GM19099 (cell line): ENCODE measurements around the gene CAMTA1.

Source experiments
- POLR2A ChIP-seq: IDR thresholded peaks from 3 replicates; pipeline ENCODE4 v1.6.1; 2011; ENCODE audit warnings: low read depth; ENCODE audit not compliant: insufficient read length; ENCODE audit errors: extremely low read depth

Gene CAMTA1

DNA sequence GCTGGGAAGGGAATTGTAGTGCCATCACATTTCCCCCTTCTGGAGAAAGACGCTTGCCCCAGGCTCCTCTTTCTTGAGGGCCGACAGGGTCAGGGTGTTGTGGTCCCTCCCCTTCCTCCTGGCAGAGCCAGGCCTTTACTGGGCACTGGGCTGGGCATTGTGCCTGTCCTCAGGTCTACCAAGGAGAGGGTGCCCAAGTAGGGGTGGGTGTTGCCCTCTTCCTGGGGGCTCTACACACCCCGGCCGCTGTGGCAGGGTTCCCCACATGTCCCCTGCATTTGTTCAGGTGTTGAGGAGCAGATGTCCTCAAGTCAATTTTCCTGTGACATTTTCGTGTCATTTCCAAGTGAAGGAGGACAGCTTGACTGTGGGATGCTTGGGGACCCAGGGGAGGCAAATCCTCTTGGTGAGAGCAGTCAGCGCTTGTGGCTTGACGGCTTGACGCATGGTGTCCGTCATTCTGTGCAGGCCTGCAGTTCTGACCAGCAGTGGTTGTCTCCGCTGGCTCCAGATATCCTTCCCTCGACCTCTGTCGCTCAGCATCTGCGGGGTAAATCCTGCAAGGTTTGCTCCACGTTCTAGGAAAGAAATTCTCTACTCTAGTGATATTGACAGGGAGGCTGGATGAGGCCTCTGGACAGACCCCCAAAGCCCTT lies 804.0 kb downstream of the CAMTA1 start:
- TF ChIP-seq POLR2A: no peak

DNA sequence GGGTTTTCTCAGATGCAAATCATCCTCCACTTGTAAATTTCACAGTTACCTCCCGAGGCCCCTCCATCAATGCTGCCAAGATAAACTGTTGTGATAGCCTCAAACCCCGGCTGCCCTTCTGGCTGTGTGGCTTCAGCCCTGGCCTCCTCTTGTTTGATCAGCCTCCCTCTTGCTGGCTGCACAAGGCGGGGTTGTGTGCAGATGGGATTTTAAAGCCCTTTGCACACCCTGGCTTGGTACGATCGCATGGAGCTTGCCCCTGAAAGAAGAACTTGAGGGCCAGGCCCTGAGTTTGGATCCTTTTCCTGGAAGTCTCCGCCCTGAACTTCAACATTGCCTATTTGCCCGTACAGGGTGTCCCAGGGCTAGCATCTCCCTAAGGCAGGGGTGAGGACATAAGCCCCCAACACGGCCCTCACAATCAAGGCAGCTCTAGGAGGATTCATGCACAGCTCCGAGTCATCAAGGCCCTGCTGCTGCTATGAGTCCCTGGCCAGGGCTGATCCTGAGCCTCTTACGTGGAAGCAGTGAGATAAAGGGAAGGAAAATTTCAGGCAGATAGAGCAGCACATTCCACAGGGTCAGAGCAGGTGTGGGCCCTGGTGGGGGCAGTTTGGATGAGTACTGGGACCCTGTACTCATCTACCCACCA lies 804.6 kb downstream of the CAMTA1 start:
- no peak for TF ChIP-seq POLR2A

DNA sequence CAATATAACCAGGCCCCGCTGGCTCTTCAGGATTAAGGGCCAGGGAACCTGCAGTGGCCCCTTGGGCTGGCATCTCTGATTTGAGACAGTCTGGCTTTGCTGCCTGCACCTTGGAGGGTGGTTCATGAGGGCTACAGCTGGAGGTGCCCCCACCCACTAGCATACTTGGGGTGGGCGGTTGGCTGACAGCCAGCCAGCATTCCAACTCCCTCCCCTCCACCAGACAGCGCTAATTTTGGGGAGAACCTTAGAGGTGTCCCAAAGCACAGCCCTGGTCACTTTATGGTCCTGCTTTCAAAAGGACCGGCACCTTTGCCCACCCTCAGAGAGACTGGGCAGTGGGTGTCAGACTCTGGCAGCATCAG lies 805.2 kb downstream of the CAMTA1 start:
- no peak for TF ChIP-seq POLR2A

DNA sequence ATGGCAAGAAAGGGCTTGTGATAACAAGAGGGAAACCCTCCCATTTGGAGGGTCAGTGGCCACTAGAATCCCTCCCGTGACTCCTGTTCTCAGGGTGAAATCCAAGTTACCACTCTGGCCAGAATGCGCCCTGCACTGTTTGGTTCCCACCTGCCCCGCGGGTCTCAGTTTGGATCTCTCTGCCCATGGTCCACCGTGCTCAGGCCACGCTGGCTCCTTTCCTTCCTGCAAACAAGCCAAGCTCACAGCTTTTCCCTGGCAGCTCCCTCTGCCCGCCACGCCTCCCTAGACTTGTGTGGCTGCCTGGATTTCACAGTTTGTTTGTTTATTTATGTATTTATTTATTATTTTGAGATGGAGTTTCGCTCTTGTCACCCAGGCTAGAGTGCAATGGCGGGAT lies 806.3 kb downstream of the CAMTA1 start:
- no peak for TF ChIP-seq POLR2A

DNA sequence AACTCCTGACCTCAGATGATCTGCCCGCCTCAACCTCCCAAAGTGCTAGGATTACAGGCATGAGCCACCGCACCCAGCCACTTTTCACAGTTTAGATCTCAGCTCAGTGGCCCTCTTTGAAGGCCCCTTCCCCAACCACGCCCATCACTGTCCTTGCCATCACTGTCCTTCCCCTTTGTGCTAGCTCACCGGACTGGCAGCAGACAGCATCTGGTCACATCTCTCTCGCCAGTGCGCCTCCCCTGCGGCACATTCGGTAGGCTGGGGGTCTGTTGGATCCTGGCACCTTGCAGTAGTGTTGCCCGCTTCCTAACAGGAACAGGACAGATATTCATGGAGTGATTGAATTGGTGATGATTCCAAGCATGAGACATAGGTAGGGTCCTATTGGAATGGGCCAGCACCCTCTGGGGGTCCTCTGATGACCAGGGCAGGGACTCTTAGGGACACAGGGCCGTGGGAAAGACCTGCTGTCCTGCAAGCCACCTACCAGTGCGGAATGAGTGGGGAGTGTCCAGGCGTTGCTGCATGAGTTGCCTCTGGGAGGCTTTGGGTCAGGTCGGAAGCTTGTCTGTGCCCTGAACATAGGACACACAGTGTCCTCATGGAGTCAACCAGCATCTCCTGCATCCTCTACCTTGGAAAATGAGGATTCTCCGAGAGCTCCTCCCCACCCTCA lies 807.0 kb downstream of the CAMTA1 start:
- TF ChIP-seq POLR2A: no peak

DNA sequence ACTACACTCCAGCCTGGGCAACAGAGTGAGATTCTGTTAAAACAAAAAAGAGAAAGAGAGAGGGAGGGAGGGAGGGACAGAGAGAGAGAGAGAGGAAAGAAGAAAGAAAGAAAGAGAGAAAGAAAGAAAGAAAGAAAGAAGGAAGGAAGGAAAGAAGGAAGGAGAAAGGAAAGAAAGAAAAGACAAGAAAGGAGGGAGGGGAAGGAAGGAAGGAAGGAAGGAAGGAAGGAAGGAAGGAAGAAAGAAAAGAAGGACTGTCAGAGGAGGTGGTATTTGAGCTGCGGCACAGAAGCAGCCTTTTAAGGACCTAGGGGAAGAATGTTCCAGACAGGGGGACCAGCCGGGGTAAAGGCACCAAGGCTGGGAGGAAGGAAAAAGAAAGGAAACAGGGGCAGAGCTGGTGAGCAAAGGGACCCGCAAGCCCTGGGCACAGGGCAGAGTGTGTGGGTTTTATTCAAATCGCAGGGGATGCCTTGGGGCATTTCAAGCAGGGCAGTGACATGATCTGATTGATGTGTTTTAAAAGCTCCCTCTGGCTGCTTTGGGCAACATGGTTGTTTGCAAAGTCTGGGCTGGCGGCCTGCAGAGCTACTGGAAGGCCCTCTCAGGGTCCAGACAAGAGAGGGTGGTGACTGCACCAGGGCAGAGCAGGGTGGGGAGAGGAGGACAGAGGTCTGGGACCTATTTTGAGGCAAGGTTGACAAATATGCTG lies 808.9 kb downstream of the CAMTA1 start:
- TF ChIP-seq POLR2A: no peak

DNA sequence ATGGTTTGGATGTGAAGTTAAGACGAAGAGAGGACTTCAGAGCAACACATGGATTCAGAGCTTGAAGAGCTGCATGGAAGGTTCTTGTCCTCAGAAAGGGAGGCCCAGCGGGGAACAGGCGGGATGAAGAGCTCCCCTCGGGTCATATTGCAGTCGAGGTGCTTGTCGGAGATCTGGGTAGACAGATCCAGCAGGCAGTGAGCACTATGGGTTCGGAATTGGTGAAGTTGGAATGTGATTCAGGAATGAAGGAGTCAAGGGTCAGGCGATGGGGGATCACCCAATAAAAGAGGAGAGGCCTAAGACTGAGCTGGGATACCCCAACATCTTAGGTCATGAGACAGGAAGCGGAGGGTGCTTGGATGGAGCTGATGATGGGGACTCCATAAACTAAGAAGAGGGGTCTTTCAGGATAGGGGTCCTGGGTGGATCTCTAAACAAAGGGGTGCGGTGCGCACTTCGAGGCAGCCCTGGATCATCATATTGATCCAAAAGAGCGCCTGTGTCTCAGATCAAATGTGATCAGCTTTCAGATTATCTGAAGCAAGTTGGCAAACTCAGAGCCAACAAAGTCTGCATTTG lies 809.6 kb downstream of the CAMTA1 start:
- TF ChIP-seq POLR2A: no peak

DNA sequence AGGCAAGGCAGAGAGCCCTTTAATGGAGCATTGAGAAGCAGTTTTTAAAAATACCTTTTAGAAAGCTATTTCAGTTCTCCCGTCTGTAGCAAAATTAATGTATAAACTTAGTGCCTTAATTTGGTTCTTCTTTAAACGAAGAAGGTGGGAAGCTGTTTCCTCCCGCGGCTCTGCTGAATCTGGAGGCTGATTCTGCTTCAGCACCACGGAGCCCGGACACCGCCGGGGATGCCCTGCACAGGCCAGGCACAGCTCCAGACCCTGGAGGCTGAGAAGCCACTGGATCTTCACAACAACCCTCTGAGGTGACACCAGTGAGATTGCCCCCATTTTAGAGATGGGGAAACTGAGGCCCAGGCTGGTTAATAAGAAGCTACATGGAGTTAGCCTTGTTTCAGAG lies 810.1 kb downstream of the CAMTA1 start:
- TF ChIP-seq POLR2A: no peak

DNA sequence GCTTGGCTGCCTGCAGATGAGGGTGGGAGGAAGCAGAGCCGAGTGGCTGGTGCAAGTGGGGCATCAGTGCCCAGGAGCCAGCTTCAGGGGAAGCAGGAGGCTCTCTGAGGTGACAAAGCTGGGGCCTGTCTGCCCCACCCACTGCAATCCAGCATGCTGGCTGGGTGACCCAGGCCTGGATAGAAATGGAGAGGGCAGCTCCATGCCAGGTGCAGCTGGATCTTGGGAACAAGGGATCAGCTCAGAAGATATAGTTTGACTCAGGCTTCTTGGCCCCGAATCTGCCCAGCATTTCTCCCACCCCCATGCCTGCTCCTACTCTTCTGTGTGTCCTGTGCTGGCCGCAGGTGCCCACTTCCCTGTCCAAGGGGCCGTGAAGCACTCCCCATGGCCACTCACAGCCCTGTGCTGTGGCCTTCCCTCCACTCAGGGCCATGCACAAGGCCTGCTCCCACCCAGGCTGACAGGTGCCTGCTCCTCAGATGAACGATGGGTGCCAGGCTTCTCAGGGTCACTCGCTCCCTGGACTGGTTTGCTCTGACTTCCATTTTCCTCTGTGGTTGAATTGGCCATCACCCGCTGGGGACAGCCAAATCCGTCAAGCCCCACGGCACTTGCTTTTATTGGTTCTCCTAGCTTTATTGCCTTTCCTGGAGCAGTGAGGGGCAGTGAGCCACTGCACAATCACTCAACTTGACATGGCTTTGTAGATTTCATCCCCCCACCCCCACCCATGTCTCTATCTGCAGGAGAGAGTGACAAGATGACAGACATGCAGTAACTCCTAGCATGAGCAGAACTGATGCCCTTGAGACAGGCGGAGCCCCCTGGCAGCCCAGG lies 811.1 kb downstream of the CAMTA1 start:
- TF ChIP-seq POLR2A: no peak

DNA sequence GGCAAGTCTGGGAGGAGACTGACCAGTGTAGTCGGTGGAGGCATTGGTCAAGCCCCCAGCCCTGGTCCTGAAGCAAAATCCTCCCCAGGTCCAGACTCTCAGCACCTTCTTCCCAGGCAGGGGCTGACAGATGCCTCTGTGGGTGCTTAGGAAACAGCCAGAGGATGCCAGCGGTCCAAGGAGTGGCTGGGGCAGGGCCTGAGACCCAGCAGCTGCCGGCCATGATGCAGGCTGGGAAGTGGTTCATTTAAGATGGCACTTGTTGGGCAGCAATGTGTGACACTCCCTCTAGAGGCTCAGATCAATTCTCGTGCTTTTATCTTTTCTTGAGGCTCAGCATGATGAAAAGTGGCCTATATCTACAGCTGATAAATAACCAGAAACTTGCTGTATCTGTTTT lies 820.8 kb downstream of the CAMTA1 start:
- no peak for TF ChIP-seq POLR2A

DNA sequence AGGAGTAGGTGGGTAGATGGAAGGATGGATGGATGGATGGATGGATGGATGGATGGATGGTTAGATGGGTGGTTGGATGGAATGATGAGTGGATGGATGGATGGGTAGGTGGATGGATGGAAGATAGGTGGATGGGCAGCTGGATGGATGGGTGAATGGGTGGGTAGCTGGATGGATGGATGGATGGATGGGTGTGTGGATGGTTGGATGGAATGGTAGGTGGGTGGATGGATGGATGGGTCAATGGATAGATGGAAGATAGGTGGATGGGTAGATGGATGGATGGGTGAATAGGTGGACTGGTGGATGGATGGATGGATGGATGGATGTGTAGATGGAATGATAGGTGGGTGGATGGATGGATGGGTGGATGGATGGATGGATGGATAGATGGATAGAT lies 821.8 kb downstream of the CAMTA1 start:
- no peak for TF ChIP-seq POLR2A

DNA sequence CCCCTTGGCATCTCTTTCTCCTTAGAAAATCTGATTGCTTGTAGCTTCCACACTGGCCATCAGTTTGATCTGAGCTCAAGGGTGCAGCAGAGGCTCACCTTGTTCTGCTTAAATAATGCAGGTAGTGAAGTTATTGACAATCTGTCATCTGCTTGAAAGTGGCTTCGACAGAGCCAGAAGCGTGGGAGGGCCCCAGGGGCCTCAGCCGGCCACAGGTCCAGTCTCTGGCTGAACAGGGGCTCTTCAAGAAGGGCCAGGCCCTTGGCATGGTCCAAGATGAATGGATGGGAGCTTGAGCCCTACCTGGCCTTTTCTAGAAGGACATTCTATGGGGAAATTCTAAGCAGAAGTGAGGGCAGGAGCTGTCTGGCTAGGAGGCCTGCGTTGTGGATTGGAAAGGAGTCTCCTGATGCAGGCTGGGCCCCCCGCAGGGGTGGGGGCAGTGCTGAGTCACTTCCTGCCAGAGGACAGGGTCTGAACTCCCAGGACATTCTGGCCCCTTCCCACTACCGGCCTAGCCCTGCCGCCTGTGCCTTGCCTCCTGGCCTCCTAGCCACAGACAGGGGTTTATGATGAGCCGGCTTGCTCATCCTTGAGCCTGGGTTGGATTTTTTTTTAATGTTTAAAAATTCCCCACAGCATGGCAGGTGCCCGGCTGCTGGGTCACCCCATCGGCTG lies 823.5 kb downstream of the CAMTA1 start:
- TF ChIP-seq POLR2A: no peak

DNA sequence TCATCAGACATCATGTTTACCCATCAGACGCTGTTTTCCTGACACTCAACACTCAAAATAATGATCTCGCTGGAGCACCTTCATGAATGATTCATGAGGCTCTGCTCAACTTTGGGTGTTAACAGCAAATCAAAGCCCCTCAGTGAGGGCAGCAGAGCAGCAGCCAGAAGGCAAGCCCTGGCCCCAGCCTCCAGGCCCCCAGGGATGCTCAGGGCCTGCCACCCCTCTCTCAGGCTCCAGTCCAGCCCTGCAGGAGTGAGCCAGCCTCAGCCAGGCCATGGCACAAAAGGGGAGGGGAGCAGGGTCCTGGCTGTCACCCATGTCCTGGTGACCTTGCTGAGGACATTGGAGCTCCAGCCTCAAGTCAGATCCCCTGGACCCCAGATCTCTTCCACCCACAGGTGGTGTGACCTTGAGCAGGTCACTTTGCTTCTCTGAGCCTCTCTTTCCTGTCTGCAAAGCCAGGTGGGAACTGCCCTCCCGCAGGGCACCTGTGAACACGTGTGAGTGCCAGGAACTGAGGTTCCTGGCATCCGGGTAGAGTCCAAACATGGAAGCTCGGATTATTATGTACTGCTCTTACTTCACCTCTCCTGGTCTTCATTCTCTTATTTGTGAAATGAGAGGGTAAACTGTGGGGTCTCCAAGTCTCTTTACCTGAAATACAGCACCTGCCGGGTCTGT lies 824.2 kb downstream of the CAMTA1 start:
- no peak for TF ChIP-seq POLR2A
